MG63 (cell line): ENCODE data around the gene LAP3. TPM values are rescaled to one million over a fixed set of nuclear protein-coding genes. Genes with fewer than 3 reads are reported as not detected.
"Not testable (repeated sequence)": the region's sequence is repeated elsewhere in the genome, so short reads cannot be mapped to it uniquely, and the experiment has no call there.

Experiments used
- DNase-seq: peaks from one replicate; pipeline ENCODE4 v3.0.0-alpha.2; 2020
- H3K27me3 ChIP-seq: fragments of 250-450 bp; sonication (Bioruptor Pico); 2 replicates; pipeline ENCODE4 v1.5.1; 2020; ENCODE audit warnings: mild to moderate bottlenecking, moderate library complexity
- H3K36me3 ChIP-seq: fragments of 250-450 bp; sonication (Bioruptor Pico); 2 replicates; pipeline ENCODE4 v1.5.1; 2020; ENCODE audit warnings: mild to moderate bottlenecking, moderate library complexity
- H3K4me3 ChIP-seq: fragments of 250-450 bp; sonication (Bioruptor Pico); 2 replicates; pipeline ENCODE4 v1.5.1; 2020; ENCODE audit warnings: mild to moderate bottlenecking, moderate library complexity
- H3K9me3 ChIP-seq: fragments of 250-450 bp; sonication (Bioruptor Pico); 2 replicates; pipeline ENCODE4 v1.5.1; 2020; ENCODE audit warnings: mild to moderate bottlenecking, moderate library complexity
- total RNA-seq: library from RNA; depleted of rRNA; stranded (reverse); fragments of >200 nt; shearing (Covaris generic); gene quantifications from 2 replicates; pipeline ENCODE4 v1.2.3, GENCODE V29; 2014; ENCODE audit warnings: low replicate concordance

Gene LAP3
- total RNA-seq, 1 experiment from 2014 or later: 102 TPM

GRCh38 chr4:17558941-17559708 is 17.9 kb upstream of the LAP3 start:
- no peak for DNase-seq
- Histone ChIP-seq H3K9me3 (no peaks in the 10 kb centered on the region), H3K4me3 (no peak overlapping the region), H3K36me3 (no peaks in the 10 kb centered on the region), H3K27me3 (no peaks in the 10 kb centered on the region)

- no peak overlapping the region for H3K4me3 ChIP-seq
- no peaks in the 10 kb centered on the region for H3K36me3 ChIP-seq
- DNase-seq: no peak
- H3K9me3 ChIP-seq: no peaks in the 10 kb centered on the region
- no peaks in the 10 kb centered on the region for H3K27me3 ChIP-seq
Measured at GRCh38 chr4:17559709-17560048, 17.3 kb upstream of the LAP3 start.

- DNase-seq: no peak
- no peaks in the 10 kb centered on the region for H3K36me3 ChIP-seq
- no peaks in the 10 kb centered on the region for H3K27me3 ChIP-seq
- H3K4me3 ChIP-seq: no peak overlapping the region
- H3K9me3 ChIP-seq: no peaks in the 10 kb centered on the region
Measured at GRCh38 chr4:17560065-17560673, 16.8 kb upstream of the LAP3 start.

DNA sequence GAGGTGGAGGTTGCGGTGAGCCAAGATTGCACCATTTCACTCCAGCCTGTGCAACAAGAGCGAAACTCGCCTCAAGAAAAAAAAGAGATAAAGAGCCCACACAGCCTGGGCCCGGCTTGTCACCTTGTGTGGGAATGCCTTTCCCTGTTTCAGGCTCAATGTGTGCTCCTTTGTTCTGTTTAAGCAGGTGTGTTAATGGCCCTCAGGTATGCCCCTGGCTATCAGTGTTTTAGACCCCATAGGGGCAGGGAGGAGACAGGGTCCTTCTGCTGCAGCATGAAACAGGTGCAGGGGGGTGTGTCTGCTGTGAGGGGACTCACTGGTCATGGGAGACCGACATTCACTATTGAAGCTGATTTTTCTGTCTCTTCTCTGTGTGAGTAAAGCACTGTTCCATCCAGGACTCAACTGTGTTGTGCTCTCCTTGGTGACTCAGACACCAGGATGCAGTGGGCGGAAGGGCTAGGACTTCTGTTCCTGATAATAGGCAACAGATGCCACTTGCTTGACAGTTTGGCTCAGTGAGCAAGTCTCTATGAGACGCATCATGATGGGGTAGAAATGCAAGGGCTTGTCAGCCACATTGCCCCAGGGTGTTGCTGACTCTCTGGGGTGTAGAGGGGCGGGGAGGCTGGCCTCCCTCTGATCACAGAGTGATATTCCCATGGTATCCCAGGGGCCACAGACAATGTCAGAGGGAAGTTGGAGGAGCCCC is 15.6 kb upstream of the LAP3 start:
- Histone ChIP-seq H3K27me3 (no peaks in the 10 kb centered on the region), H3K9me3 (no peaks in the 10 kb centered on the region), H3K36me3 (no peaks in the 10 kb centered on the region), H3K4me3 (no peak overlapping the region)
- DNase-seq: peak; percentile 58

DNA sequence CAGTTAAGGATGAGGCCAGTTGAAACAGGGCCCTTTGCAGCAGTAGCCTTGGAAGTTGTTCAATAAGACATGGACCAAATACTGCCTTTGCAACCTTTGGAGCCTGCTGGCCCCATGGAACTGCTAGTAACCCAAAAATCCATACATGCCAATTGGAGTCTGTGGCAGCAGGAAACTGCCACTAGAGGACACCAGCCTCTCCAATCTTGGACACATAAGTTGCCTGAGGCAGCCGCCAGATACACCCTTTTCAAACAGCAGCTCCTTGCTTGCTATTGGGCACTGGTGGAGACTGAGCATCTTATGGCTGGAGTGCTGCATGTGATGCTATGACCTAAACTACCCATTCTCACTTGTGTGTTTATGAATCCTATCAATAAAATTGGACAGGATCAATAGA is 14.8 kb upstream of the LAP3 start:
- Histone ChIP-seq H3K9me3 (no peaks in the 10 kb centered on the region), H3K36me3 (no peaks in the 10 kb centered on the region), H3K4me3 (no peak overlapping the region), H3K27me3 (no peaks in the 10 kb centered on the region)
- DNase-seq: no peak

- Histone ChIP-seq H3K9me3 (no peaks in the 10 kb centered on the region), H3K4me3 (no peak overlapping the region), H3K27me3 (no peaks in the 10 kb centered on the region), H3K36me3 (no peaks in the 10 kb centered on the region)
- no peak for DNase-seq
Measured at GRCh38 chr4:17565846-17566245, 11.2 kb upstream of the LAP3 start.

DNA sequence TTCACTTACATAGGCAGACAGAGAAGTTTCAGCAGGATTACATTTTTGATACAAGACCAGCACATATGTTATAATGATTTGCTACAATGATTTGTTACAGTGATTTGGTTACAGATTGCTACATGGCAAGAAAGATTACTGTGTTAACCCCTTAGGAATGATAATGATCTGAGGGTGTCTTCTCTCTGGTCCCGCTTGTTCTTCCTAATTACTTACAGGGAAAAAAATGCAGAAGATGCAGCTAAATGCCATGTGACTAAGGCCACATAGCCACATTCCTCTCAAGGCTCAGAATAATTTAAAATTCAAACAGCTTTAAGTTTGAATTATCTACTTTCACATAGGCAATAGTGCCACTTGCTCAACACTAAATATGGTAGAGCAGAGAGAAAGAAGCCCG is 9.7 kb upstream of the LAP3 start:
- no peaks in the 10 kb centered on the region for H3K27me3 ChIP-seq
- no peaks in the 10 kb centered on the region for H3K9me3 ChIP-seq
- no peak for DNase-seq
- no peaks in the 10 kb centered on the region for H3K36me3 ChIP-seq
- no peak overlapping the region for H3K4me3 ChIP-seq

GRCh38 chr4:17574206-17574605 is 2.8 kb upstream of the LAP3 start:
- Histone ChIP-seq H3K4me3 (no peak overlapping the region), H3K27me3 (no peaks in the 10 kb centered on the region), H3K9me3 (no peaks in the 10 kb centered on the region), H3K36me3 (no peaks in the 10 kb centered on the region)
- DNase-seq: no peak

DNA sequence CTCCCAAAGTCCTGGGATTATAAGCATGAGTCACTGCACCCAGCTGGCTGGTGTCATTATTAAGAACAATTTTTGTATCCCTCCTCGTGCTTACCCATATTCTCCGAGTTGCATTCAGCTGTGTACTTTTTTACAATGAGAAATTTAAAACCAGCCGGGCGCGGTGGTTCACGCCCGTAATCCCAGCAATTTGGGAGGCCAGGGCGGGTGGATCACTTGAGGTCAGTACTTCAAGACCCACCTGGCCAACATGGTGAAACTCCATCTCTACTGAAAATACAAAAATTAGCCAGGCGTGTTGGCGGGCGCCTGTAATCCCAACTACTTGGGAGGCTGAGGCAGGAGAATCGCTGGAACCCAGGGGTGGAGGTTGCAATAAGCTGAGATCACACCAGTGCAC is 1.8 kb upstream of the LAP3 start:
- not testable (repeated sequence) for H3K36me3 ChIP-seq, H3K4me3 ChIP-seq, H3K27me3 ChIP-seq, H3K9me3 ChIP-seq, DNase-seq

- peak; percentile 23 for DNase-seq
- Histone ChIP-seq H3K27me3 (no peaks in the 10 kb centered on the region), H3K9me3 (no peaks in the 10 kb centered on the region), H3K4me3 (peak overlapping the region; percentile 85), H3K36me3 (peaks cover 13% of the 10 kb centered on the region)
Measured at GRCh38 chr4:17577665-17578481, 875 bp downstream of the LAP3 start.

DNA sequence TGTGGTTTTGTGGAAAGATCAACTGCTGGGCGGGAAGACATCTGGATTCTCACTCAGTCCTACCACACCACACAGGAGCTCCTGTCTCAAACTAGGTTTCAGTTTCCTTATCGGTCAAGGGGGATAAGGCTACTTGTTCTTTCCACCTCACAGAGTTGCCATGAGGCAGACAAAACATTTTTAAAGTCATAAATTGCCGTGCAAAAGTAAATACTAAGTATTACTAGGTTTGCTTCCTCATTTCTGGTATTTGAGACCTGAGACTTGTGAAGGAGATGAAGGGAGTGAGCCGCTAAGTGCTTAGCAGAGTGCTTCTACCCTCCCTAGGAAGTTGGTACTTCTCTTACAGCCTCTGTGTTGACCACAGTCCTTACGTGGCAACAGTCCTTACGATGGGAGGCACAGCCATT is 1.5 kb downstream of the LAP3 start:
- Histone ChIP-seq H3K36me3 (peaks cover 13% of the 10 kb centered on the region), H3K9me3 (no peaks in the 10 kb centered on the region), H3K27me3 (no peaks in the 10 kb centered on the region), H3K4me3 (peak overlapping the region; percentile 85)
- no peak for DNase-seq

GRCh38 chr4:17580969-17581368 is 4.0 kb downstream of the LAP3 start:
- peaks cover 13% of the 10 kb centered on the region for H3K36me3 ChIP-seq
- H3K4me3 ChIP-seq: no peak overlapping the region
- DNase-seq: no peak

DNA sequence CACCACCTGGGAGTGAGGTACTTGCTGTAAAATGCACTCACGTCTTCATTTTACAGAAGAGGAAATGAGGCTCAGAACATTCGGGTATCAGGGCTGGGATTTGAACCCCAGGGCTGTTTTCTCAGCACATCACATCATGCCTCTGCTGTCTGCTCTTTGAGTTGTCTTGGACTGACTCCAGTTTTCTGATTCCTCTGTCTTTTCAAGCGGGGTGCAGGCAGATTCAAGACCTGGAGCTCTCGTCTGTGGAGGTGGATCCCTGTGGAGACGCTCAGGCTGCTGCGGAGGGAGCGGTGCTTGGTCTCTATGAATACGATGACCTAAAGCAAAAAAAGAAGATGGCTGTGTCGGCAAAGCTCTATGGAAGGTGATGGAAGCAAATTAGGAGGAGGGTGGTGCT is 6.3 kb downstream of the LAP3 start:
- Histone ChIP-seq H3K9me3 (no peaks in the 10 kb centered on the region), H3K27me3 (no peaks in the 10 kb centered on the region), H3K4me3 (no peak overlapping the region), H3K36me3 (peaks cover 13% of the 10 kb centered on the region)
- DNase-seq: no peak

More at GRCh38 chr4:17580969-17581368, 4.0 kb downstream of the LAP3 start:
- Histone ChIP-seq H3K27me3 (no peaks in the 10 kb centered on the region), H3K9me3 (no peaks in the 10 kb centered on the region)

DNA sequence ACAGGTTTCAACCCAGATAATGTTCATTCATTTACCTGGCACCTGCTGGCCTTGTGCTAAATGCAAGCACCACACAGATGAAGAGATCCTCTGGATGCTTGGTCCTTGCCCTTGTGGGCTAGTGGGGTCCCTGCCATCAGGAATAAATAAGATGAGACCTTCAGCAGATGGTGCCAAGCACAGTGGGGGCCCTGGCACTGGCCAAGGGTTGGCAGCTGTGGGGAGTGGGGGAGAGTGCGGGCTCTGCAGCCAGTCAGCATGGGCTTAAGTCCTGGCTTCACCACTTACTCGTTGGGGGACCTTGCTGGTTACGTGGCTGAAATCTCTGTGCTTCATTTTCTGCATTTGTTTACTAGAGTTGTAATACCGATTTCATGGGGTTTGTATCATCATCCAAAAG is 6.9 kb downstream of the LAP3 start:
- no peak for DNase-seq
- Histone ChIP-seq H3K4me3 (no peak overlapping the region), H3K36me3 (peaks cover 13% of the 10 kb centered on the region), H3K27me3 (no peaks in the 10 kb centered on the region), H3K9me3 (no peaks in the 10 kb centered on the region)

GRCh38 chr4:17584521-17585213 is 7.7 kb downstream of the LAP3 start:
- Histone ChIP-seq H3K36me3 (peaks cover 15% of the 10 kb centered on the region), H3K27me3 (no peaks in the 10 kb centered on the region), H3K4me3 (no peak overlapping the region), H3K9me3 (no peaks in the 10 kb centered on the region)
- DNase-seq: no peak

- Histone ChIP-seq H3K36me3 (peaks cover 2% of the 10 kb centered on the region), H3K27me3 (no peaks in the 10 kb centered on the region), H3K9me3 (no peaks in the 10 kb centered on the region), H3K4me3 (no peak overlapping the region)
- DNase-seq: no peak
Measured at GRCh38 chr4:17587094-17587822, 10.3 kb downstream of the LAP3 start.
